ENCODE data around the gene ZBTB7C. TPM values are rescaled to one million over a fixed set of nuclear protein-coding genes. Genes with fewer than 3 reads are reported as not detected.

ZBTB7C gene
- total and polyA plus RNA-seq, 8 donors = 3.0 to 47.8 (median 19.3) TPM

DNA sequence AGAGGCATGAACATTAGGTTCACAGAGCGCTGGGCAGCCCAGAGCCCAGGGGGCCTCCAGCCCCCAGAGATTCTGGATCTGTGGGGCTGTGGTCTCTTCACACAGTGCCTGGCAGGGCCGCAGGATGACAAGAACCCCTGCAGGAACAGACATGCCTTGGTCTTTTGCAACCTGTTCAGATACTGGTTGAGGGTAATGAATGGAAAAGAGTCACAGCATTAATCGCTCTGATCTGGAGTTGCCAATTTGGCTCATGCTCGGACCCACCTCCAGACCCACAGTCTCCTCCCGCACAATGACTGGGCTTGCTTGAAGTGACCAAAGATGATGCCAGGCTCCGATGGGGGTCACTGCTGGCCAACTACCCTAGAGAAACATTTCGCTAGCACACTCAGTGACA is 249.4 kb downstream of the ZBTB7C start:
- DNase-seq = no peak
- H3K4me3 ChIP-seq = no peak overlapping the region
- H3K27me3 ChIP-seq = no peaks in the 10 kb centered on the region
- TF ChIP-seq POLR2A (IDR thresholded peaks at IDR 0.05) (no peak), POLR2AphosphoS5 (IDR thresholded peaks at IDR 0.05) (no peak), EP300 (IDR thresholded peaks at IDR 0.05) (no peak)
- TF ChIP-seq, protein P1, sequence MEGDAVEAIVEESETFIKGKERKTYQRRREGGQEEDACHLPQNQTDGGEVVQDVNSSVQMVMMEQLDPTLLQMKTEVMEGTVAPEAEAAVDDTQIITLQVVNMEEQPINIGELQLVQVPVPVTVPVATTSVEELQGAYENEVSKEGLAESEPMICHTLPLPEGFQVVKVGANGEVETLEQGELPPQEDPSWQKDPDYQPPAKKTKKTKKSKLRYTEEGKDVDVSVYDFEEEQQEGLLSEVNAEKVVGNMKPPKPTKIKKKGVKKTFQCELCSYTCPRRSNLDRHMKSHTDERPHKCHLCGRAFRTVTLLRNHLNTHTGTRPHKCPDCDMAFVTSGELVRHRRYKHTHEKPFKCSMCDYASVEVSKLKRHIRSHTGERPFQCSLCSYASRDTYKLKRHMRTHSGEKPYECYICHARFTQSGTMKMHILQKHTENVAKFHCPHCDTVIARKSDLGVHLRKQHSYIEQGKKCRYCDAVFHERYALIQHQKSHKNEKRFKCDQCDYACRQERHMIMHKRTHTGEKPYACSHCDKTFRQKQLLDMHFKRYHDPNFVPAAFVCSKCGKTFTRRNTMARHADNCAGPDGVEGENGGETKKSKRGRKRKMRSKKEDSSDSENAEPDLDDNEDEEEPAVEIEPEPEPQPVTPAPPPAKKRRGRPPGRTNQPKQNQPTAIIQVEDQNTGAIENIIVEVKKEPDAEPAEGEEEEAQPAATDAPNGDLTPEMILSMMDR (IDR thresholded peaks at IDR 0.05) = no peak
- H3K9me3 ChIP-seq = no peaks in the 10 kb centered on the region
- H3K4me1 ChIP-seq = peaks cover 37 to 83% (median 61%) of the 10 kb centered on the region in 4 donors
- peak overlapping the region in 1 of 5 donors; percentile 91 for H3K27ac ChIP-seq
- H3K36me3 ChIP-seq = no peaks in the 10 kb centered on the region
- intact Hi-C loops (cut with DNase I; ENCODE audit: low total_unique reads) = no loop called here
- WGBS, 5 donors = 91 to 96% (median 93%) methylated on average over 7 of the region's 7 CpGs

DNA sequence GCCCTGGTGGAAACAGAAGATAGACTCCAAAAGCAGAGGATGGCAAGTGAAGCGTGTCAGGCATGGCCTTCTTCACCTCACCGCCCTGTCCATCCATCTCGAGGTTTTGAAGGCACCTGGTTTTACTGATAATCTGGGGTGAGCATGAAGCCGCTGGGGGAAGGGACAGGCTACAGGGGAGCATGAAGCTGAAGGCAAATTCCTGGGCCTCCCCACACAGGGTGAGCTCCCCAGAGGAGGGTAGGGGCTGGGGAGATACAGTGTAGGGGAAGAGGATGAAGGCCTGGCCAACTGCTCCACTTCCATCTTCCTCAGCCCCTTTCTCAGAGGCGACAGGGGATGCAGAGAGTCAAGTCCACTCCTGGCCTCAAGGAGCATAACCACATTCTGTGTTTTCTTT is 250.5 kb downstream of the ZBTB7C start:
- TF ChIP-seq EP300 (IDR thresholded peaks at IDR 0.05) (no peak), POLR2AphosphoS5 (IDR thresholded peaks at IDR 0.05) (no peak), POLR2A (IDR thresholded peaks at IDR 0.05) (no peak)
- TF ChIP-seq, protein P1 (IDR thresholded peaks at IDR 0.05) = no peak
- Histone ChIP-seq H3K4me3 (no peak overlapping the region), H3K9me3 (no peaks in the 10 kb centered on the region), H3K36me3 (no peaks in the 10 kb centered on the region), H3K27ac (peak overlapping the region in 4 of 5 donors; percentile 36 to 60 (median 48)), H3K4me1 (peaks cover 44 to 83% (median 71%) of the 10 kb centered on the region in 4 donors), H3K27me3 (no peaks in the 10 kb centered on the region)
- DNase-seq = no peak
- 87 to 97% (median 93%) methylated on average over 5 of the region's 5 CpGs for WGBS, 5 donors
- intact Hi-C loops (cut with DNase I; ENCODE audit: low total_unique reads) = no loop called here

DNA sequence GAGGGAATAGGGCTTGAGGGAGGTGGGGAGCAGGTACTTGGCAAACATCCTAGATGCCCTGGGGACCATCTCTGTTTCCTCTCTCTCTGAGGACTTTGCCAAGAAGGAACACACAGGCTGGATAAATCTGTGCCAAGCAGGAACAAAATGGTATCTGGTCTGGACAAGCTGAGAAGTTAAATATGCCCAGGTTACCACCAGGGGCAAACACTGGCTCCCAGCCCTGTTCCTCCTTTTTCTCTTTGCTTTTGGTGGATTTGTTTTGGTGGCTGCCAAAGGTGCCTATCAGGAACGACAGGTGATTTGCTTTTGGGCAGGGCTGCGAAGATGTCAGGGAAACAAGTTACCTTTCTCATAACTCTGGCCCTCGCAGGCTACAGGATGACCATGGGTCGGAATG is 251.2 kb downstream of the ZBTB7C start:
- WGBS, 5 donors = 31 to 70% (median 51%) methylated on average over 4 of the region's 4 CpGs
- intact Hi-C loops (cut with DNase I; ENCODE audit: low total_unique reads) = no loop called here
- no peaks in the 10 kb centered on the region for H3K27me3 ChIP-seq
- H3K27ac ChIP-seq = peak overlapping the region in 4 of 5 donors; percentile 36 to 60 (median 48)
- H3K4me1 ChIP-seq = peaks cover 48 to 84% (median 73%) of the 10 kb centered on the region in 4 donors
- H3K36me3 ChIP-seq = no peaks in the 10 kb centered on the region
- peak in 1 of 2 donors; percentile 67 for DNase-seq
- no peak overlapping the region for H3K4me3 ChIP-seq
- no peaks in the 10 kb centered on the region for H3K9me3 ChIP-seq
- TF ChIP-seq EP300 (IDR thresholded peaks at IDR 0.05) (no peak), POLR2AphosphoS5 (IDR thresholded peaks at IDR 0.05) (peak in 2 of 3 donors; percentile 28 to 46), POLR2A (IDR thresholded peaks at IDR 0.05) (no peak)
- TF ChIP-seq, protein P1 (IDR thresholded peaks at IDR 0.05) = peak in 2 of 7 experiments; percentile 19 to 25

DNA sequence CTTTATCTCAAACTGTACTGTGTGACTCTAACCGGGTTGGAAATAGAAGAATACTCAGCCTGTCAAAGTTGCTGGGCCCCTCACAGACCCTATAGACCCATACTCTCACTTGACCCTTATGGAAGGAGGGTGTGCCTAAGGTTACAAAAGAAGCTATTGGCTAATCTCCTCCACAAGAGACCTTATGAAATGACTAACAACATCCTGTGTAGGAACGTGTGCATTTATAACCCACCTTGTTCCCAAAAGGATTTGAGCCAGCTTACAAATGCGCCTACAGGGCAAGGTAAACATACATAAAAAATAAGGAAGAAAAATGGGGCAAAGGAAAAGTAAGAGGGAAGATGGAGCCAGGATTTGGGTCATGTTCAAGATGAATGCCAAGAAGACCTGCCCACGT is 253.3 kb downstream of the ZBTB7C start:
- H3K27ac ChIP-seq = no peak overlapping the region

More for the DNA sequence above, 253.3 kb downstream of the ZBTB7C start:
- WGBS, 5 donors = 52 to 70% (median 61%) methylated on average over 4 of the region's 4 CpGs
- Histone ChIP-seq H3K9me3 (no peaks in the 10 kb centered on the region), H3K27me3 (no peaks in the 10 kb centered on the region), H3K4me1 (peaks cover 45 to 82% (median 66%) of the 10 kb centered on the region in 4 donors), H3K36me3 (no peaks in the 10 kb centered on the region), H3K4me3 (no peak overlapping the region)
- TF ChIP-seq POLR2A (IDR thresholded peaks at IDR 0.05) = no peak
- TF ChIP-seq, protein P1 (IDR thresholded peaks at IDR 0.05) = no peak
- no peak for TF ChIP-seq POLR2AphosphoS5 (IDR thresholded peaks at IDR 0.05)
- TF ChIP-seq EP300 (IDR thresholded peaks at IDR 0.05) = no peak
- intact Hi-C loops (cut with DNase I; ENCODE audit: low total_unique reads) = no loop called here
- DNase-seq = no peak
